Measurements from ENCODE around the gene SGPP1. TPM values are rescaled to one million over a fixed set of nuclear protein-coding genes. Genes with fewer than 3 reads are reported as not detected.

The SGPP1 gene
- total RNA-seq, 1 experiment from 2014 or later, result 17.7 TPM

DNA sequence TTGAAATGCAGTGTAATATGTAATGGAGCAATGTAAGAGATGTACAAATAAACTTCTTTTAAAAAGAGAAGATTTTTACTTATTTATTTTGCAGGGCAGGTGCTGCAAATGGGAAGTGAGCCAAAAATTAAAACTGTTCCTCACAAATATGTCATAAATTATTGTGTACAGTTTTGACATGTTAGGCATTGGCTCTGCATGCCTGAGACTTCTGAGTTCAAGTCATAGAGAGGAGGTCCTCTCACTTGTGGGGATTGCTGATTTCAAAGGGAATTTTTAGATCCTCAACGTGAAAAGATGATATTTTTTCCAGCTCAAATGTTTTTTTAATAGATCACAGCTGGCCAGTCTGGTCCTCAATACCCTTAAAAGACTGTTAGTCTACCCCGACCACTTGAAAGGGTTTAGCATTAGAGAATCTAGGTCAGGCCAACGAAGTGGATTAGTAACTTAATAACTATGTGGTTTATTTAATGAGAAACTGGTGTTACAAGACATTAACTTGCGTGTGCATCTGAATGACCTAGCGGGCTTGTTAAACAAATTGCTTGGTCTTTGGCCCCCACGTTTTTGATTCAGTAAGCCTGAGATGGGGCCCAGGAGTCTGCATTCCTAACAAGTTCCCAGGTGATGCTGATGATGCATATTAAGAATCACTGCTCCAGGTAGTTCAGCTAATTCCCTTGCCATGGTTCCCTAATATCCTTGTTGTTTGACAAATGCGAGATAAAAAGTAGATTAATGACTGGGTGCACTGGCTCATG is 55.3 kb downstream of the SGPP1 start (continued):
- TF ChIP-seq, protein P1, sequence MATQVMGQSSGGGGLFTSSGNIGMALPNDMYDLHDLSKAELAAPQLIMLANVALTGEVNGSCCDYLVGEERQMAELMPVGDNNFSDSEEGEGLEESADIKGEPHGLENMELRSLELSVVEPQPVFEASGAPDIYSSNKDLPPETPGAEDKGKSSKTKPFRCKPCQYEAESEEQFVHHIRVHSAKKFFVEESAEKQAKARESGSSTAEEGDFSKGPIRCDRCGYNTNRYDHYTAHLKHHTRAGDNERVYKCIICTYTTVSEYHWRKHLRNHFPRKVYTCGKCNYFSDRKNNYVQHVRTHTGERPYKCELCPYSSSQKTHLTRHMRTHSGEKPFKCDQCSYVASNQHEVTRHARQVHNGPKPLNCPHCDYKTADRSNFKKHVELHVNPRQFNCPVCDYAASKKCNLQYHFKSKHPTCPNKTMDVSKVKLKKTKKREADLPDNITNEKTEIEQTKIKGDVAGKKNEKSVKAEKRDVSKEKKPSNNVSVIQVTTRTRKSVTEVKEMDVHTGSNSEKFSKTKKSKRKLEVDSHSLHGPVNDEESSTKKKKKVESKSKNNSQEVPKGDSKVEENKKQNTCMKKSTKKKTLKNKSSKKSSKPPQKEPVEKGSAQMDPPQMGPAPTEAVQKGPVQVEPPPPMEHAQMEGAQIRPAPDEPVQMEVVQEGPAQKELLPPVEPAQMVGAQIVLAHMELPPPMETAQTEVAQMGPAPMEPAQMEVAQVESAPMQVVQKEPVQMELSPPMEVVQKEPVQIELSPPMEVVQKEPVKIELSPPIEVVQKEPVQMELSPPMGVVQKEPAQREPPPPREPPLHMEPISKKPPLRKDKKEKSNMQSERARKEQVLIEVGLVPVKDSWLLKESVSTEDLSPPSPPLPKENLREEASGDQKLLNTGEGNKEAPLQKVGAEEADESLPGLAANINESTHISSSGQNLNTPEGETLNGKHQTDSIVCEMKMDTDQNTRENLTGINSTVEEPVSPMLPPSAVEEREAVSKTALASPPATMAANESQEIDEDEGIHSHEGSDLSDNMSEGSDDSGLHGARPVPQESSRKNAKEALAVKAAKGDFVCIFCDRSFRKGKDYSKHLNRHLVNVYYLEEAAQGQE (IDR thresholded peaks at IDR 0.05; ENCODE audit: low read depth), result no peak
- TF ChIP-seq RAD21 (IDR thresholded peaks at IDR 0.05; ENCODE audit: low read depth) (no peak), CEBPB (IDR thresholded peaks at IDR 0.05; ENCODE audit: low read depth) (no peak)

DNA sequence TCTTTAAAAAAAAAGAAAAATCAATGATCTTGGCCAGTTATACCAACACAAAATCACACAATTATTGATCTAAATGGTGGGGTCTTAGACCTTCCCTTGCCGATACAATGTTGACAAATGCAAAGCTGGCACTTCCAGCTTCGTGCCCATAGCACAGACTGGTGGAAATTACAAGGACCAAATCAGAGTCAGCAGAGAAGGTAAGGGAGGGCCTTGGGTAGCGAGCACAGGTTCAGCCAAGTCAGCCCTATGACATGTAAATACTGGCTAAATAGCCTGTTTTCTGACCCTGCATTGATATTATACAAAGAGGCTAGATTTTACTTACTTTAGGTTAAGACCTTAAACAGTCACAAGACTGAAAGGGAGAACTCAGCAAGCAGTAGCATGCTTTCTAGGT is 55.9 kb downstream of the SGPP1 start:
- H3K36me3 ChIP-seq (ENCODE audit: control insufficient read depth in 1 of 2, insufficient read depth in 2 of 2, low read length in 2 of 2), result no peaks in the 10 kb centered on the region
- H3K79me2 ChIP-seq (ENCODE audit: insufficient read depth, low read length), result no peaks in the 10 kb centered on the region
- no peak overlapping the region for H3K4me2 ChIP-seq (ENCODE audit: low read length)
- peaks cover 0 to 6% of the 10 kb centered on the region in 2 experiments; a peak in 2 of 4 replicates for H3K4me1 ChIP-seq (ENCODE audit: control insufficient read depth in 1 of 2, insufficient read depth in 2 of 2, low read length in 2 of 2)
- H3K27me3 ChIP-seq (ENCODE audit: insufficient read depth, low read length), result no peaks in the 10 kb centered on the region
- no peaks in the 10 kb centered on the region for H3K9me2 ChIP-seq (ENCODE audit: insufficient read depth)
- no peak overlapping the region for H3K4me3 ChIP-seq (replicated peaks in 1 of 2; ENCODE audit: low read depth in 1 of 2, low read length in 2 of 2)
- H4K20me1 ChIP-seq (ENCODE audit: insufficient read depth), result no peaks in the 10 kb centered on the region
- H3K9ac ChIP-seq (ENCODE audit: low read length), result no peak overlapping the region
- no peaks in the 10 kb centered on the region for H3K9me3 ChIP-seq (ENCODE audit: control insufficient read depth in 1 of 2, insufficient read depth in 1 of 2, low read depth in 1 of 2, low read length in 2 of 2)
- CTCF ChIA-PET, result no interaction called here
- TF ChIP-seq EGR1 (IDR thresholded peaks at IDR 0.05; ENCODE audit: low read depth) (no peak), ZBTB33 (IDR thresholded peaks at IDR 0.05; ENCODE audit: extremely low read depth, insufficient replicate concordance, low read length) (no peak), POLR2AphosphoS5 (IDR thresholded peaks at IDR 0.05; ENCODE audit: low read depth, low read length) (no peak), TCF7L2 (IDR thresholded peaks at IDR 0.05; ENCODE audit: borderline replicate concordance, extremely low read depth, insufficient read depth, insufficient read length) (no peak), JUND (IDR thresholded peaks at IDR 0.05) (no peak), POLR2A (IDR thresholded peaks at IDR 0.05; ENCODE audit: borderline replicate concordance, extremely low read depth, insufficient read depth, insufficient read length) (no peak), ELF1 (IDR thresholded peaks at IDR 0.05; ENCODE audit: borderline replicate concordance, low read depth) (no peak), EZH2 (IDR thresholded peaks at IDR 0.05) (no peak), SP1 (IDR thresholded peaks at IDR 0.05; ENCODE audit: low read depth) (no peak)
- TF ChIP-seq, protein P1 (IDR thresholded peaks at IDR 0.05; ENCODE audit: low read depth), result no peak
- no peak overlapping the region for H2AFZ ChIP-seq (ENCODE audit: low read depth, low read length, poor library complexity, severe bottlenecking)
- DNase-seq (ENCODE audit: low read depth, low spot score) (no peak), ATAC-seq (no peak)
- H3K27ac ChIP-seq (ENCODE audit: low read depth, low read length), result no peak overlapping the region
- POLR2A ChIA-PET, result no interaction called here
- intact Hi-C loops (cut with micrococcal nuclease), result no loop called here
- RAD21 ChIA-PET (ENCODE audit: low non-redundant PET in 1 of 2, low total read pairs in 2 of 2, uncharacterized antibody in 2 of 2, unreplicated experiment in 2 of 2), result no interaction called here
- no TSS peak for BruUV-seq (replicated peaks)

Measured in HCT116 (cell line).